NCI-H128 (cell line): ENCODE results near the gene BASP1.

Experiments used
- DNase-seq: peaks from one replicate; lab custom pipeline; 2025; ENCODE audit not compliant: unreplicated experiment; lab: John Stamatoyannopoulos, UW

BASP1 gene, protein sequence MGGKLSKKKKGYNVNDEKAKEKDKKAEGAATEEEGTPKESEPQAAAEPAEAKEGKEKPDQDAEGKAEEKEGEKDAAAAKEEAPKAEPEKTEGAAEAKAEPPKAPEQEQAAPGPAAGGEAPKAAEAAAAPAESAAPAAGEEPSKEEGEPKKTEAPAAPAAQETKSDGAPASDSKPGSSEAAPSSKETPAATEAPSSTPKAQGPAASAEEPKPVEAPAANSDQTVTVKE

DNA sequence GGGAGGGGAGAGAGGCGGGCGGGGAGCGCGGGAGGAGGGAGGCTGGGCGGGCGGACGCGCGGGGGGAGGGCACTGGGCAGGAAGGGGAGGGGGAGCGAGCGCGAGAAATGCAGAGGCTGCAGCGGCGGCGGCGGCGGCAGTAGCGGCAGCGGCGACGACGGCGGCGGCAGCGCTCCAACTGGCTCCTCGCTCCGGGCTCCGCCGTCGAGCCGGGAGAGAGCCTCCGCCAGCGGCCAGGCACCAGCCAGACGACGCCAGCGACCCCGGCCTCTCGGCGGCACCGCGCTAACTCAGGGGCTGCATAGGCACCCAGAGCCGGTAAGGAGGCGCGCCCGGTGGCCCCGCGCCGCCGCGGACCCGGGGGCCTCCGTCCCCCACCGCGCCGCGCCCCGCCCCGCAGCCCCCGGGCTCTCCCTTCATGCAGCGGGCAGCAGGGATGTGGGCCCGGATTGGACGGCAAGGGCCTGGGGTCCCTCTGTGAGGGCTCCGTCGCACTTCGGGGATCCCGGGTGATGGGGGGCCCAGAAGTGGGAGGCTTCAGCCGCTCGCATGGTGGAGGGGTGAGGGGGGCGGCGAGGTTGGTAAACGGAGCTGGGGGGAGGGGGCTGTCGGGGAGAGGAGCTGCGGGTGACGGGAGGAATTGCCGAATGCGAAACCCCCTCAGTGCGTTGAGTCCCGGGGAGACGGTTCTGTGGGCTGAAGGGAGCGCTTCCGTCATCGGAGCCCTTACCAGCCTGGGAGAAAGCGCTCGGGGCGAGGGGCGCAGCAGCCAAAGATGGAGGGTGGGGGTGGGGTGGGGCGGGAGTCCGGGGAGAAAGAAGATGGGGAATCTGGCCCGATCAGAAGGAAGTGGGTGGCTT lies at the start of gene BASP1:
Gene BASP1, plus strand, starts transcription at position 139 of the 860 bp plus-strand sequence. CDS start 57,586 bp downstream, outside the sequence.
- peak; percentile 51 for DNase-seq

GRCh38 chr5:17169507-17169906 lies 47.9 kb upstream of the BASP1 start:
- no peak for DNase-seq

DNA sequence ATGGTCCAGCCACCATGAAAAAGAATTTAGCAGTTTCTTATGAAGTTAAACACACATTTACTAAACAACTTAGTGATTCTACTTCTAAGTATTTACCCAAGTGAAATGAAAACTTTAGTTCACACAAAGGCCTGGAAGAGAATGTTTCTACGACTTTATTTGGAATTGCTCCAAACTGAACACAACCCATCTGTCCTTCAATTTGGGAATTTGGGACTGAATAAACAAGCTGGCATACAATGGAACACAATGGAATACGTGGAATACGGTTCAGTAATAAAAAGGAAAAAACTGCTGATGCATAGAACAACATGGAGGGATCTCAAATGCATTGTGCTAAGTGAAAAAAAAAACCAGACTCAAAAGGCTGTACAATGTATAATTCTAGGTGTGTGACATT lies 44.6 kb upstream of the BASP1 start:
- DNase-seq: no peak

DNA sequence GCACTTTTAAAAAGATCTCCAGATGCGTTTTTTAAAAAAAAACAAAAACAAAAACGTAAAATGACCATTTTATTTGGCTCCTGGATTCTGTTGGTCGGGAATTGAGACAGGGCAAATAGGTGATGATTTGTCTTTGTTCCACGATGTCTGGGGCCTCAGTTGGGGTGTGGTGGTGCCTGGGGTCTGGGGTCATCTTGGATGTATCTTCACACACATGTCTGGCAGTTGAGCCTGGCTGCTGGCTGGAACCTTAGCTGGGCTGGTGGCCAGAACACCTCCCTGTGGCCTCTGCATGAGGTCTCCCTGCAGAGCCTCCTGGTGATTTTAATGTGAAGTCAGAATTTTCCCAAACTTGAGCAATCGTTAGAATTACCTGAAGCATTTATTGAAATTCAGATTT lies 42.5 kb upstream of the BASP1 start:
- DNase-seq: no peak

DNA sequence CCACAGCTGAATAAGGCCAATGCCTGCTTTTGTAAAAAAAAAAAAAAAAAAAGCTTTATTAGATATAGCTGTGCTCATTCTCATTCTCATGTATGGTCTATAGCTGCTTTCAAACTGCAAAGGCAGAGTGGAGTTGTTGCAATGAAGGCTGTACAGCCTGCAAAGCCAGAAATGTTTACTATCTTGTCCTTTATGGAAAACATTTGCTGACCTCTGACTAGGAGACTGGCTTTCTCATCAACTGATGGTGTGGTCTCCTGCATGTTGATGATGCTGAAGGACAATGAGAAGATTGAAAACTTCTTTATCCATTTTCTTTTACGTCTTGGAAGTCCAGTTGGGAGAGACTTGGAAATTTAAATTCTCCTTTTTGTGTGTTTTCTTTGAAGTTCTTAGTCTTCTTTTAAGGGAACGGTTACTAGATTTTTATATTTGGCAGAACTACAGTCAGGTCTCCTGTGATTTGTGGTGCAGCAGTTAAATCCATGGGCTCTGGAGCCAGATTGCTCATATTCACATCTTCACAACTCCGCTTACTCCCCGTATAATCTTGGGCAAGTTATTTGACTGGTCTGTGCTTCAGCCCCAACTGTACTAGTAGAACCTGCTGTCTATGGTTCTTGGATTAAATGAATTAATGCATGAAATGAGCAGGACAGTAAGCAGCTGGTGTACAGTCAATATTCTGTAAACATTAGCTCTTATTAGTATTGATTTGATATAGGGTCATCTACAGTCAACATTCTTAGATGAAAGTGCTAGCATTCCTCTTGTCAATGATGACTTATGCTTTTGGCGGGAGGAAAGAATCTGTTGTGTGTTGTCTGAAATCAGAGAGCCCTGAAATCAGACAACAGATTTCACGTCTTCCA lies 39.7 kb upstream of the BASP1 start:
- DNase-seq: no peak

GRCh38 chr5:17178373-17178675 lies 39.1 kb upstream of the BASP1 start:
- DNase-seq: no peak

- no peak for DNase-seq
These were observed 37.0 kb upstream of the BASP1 start for GRCh38 chr5:17180330-17180843.

- DNase-seq: no peak
These were observed 36.3 kb upstream of the BASP1 start for GRCh38 chr5:17180864-17181723.

- no peak for DNase-seq
These were observed 34.9 kb upstream of the BASP1 start for GRCh38 chr5:17182494-17182893.

DNA sequence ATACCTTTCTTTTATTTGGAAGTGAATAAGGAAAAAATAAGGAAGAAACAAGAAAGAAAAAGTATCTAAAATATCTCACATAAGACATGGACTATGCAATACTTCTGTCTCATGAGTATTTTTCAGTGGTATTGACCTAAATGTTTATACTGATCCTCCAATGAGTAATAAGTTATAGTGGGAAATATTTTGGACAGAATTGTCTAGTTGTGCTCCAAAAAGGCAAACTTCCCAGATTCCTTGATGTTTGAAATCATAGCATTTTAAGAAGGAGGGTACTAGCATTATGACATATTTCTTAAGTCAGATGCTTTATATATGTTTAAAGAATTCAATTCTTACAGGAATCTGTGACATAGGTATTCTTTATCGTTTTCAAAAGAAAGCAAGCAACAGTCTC lies 34.5 kb upstream of the BASP1 start:
- DNase-seq: no peak

DNA sequence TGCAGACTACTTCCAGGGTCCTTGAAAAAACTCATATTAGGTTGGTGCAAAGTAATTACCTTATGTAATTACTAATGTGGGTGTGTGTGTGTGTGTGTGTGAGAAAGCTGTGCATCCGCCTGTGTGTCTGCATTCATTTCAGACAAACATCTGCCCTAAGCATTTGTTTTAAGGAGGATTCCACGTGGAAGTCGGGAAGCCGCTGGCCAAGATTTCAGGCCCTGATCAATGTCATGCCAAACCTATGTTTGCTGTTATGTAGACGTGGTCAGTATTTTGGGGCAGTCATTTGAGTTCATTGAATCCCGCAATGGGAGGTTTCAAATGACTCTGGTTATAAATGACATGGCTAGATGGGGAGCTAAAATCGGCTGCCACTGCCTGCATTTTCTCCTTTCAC lies 33.6 kb upstream of the BASP1 start:
- no peak for DNase-seq

DNA sequence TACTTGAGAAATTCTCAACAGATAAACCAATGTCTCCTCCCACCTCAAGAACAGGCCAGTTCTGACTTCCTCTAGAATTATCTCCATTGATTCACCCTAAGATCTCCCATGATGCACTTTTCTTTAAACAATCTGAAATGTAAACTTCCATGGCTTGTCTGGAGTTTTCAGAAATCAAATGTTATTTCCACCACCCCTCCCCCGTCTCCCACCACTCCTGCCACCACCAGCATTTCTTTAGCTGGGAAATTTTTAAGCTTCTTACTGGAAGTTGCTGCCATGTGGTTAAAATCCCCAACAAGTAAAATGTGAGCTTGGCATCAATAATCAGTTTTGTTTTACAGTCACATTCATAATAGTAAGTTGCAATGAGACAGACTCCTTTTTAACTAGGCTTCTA lies 32.8 kb upstream of the BASP1 start:
- no peak for DNase-seq

GRCh38 chr5:17185349-17185748 lies 32.1 kb upstream of the BASP1 start:
- no peak for DNase-seq

GRCh38 chr5:17185773-17186172 lies 31.7 kb upstream of the BASP1 start:
- DNase-seq: no peak

GRCh38 chr5:17186256-17186655 lies 31.2 kb upstream of the BASP1 start:
- no peak for DNase-seq

DNA sequence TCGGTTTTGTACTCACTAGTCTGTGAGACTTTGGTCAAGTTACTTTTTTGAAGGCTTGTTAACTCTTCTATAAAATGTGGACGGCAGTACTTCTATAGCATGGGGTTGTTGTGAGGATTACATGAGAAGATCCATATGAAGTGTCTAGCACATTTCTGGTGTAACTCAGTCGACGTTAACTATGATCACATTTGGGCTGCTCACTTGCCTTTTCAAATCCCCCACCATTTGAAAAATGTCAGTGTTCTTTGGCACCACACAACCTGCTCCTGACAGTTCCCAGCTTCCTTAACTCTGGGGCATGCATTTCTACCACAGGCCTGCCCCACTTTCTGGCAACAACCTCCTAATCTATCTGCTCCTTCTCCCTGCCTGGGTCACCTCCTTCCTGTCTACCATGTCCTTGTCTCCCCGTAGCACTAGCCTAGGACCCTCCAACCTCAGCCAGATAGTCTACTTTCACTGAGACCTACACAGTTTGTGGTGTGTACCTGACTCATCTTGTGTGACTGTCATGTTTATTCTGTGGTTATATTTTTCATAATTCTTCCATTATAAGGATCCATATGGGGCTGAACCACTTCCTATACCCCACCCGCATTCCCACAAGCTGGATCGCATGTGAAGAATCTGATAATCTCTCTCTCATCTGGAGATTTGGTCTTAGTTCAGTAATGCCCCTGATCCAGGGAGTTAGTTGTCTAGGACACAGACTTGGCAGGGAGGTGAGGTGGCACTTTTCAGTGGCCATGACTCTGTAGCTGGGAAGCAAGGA lies 30.2 kb upstream of the BASP1 start:
- DNase-seq: no peak

GRCh38 chr5:17187786-17188170 lies 29.7 kb upstream of the BASP1 start:
- DNase-seq: no peak

DNA sequence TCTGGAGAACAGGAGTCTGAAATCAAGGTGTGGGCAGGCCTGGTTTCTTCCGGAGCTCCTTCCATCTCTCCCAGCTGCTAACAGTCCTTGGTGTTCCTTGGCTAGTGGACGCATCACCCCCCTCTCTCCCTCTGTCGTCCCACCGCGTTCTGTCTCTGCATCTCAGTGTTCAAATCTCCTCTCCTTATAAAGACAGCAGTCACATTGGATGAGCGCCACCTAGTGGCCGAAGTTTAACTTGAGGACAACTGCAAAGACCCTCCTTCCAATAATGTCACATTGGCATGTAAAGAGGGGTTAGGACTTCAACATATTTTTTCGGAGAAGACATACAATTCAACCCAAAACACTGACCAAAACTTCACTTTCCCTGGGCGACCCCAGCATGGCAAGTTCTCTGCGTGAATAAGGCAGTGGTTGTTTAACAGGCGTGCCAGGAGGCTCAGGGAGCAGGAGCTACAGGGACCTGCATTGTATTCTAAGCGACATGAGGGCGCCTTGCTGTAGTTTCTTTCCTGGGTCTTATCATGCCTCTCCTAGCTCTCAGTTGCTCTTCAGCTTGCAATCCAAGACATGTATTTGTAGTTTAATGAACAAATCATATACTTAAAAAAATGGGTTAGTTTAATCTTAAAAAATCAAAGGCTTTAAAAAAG lies 27.9 kb upstream of the BASP1 start:
- peak; percentile 72 for DNase-seq

DNA sequence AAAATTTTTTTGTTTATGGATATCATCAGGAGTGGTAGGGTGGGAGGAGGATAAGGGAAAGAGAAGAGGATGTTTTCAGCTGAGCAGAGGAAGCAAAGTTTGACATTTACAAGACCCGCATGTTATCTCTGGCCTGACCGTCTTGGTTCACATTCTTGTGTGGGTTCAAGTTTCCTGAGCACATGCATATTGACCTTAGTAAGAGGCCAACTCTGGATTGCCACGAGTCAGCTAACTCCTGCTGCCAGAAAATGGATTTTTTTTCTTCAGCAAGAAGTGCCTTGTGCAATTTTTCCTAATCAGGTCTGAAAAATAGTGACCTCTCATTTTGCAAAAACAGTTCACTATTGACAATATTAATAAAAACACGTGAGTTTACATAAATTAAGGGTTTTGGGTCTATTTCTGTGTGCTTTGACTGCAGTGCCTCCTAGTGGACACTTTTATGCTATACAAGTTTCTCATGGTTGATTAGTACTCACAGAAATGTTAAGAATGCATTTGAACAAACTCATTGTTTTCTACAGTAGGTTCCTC lies 27.1 kb upstream of the BASP1 start:
- DNase-seq: peak; percentile 23
